Lung microvascular endothelial cell (primary cell): ENCODE measurements around the gene TXLNG. TPM values are rescaled to one million over a fixed set of nuclear protein-coding genes. Genes with fewer than 3 reads are reported as not detected.

Source experiments
- DNase-seq, 2 donors: peaks; one replicate each; pipeline versions ENCODE4 v3.0.0 to v3.0.0-alpha.2; 2010; ENCODE audit warnings: low read depth in 2 of 2
- total RNA-seq: library from RNA; depleted of rRNA; stranded (reverse); fragments of >200 nt; gene quantifications from 2 replicates; pipeline ENCODE4 v1.2.1, GENCODE V29; 2014

TXLNG gene
- total RNA-seq, 1 donor from 2014 or later: 4.6 TPM

- DNase-seq: peak in 1 of 2 donors; percentile 12
These were observed 84.9 kb downstream of the TXLNG start for GRCh38 chrX:16870862-16871815.

GRCh38 chrX:16873106-16873505, 86.8 kb downstream of the TXLNG start:
- no peak for DNase-seq

GRCh38 chrX:16874458-16875095, 88.3 kb downstream of the TXLNG start:
- no peak for DNase-seq

- DNase-seq: no peak
These were observed 90.4 kb downstream of the TXLNG start for GRCh38 chrX:16876696-16877095.

- DNase-seq: peak; percentile 6 to 20
These were observed 95.9 kb downstream of the TXLNG start for GRCh38 chrX:16882169-16882568.

- DNase-seq: peak; percentile 66 to 86
These were observed 96.6 kb downstream of the TXLNG start for GRCh38 chrX:16882702-16883486.

- DNase-seq: no peak
These were observed 97.2 kb downstream of the TXLNG start for GRCh38 chrX:16883487-16883804.

GRCh38 chrX:16885628-16886027, 99.4 kb downstream of the TXLNG start:
- DNase-seq: no peak

GRCh38 chrX:16892504-16893362, 106.5 kb downstream of the TXLNG start:
- DNase-seq: peak; percentile 76 to 78

Other genes starting within 250 kb of the TXLNG start
- not detected in 2 replicates for gene S100G, start 136.3 kb upstream of the TXLNG start, total RNA-seq
- 9.2 and 11.1 TPM in 2 replicates for gene CTPS2, start 73.8 kb upstream of the TXLNG start, total RNA-seq
- 22.4 and 22.6 TPM in 2 replicates for gene SYAP1, start 66.9 kb upstream of the TXLNG start, total RNA-seq
- gene RBBP7, start 83.9 kb downstream of the TXLNG start, total RNA-seq: 81.5 and 120 TPM in 2 replicates
- gene REPS2, start 160.2 kb downstream of the TXLNG start, total RNA-seq: 2.4 and 5.2 TPM in 2 replicates